C4-2B (cell line): ENCODE measurements around the gene ZNF506.
"Not testable (repeated sequence)": the region's sequence is repeated elsewhere in the genome, so short reads cannot be mapped to it uniquely, and the experiment has no call there.

Source experiments
- ZFX ChIP-seq: fragments of 450-650 bp; IDR thresholded peaks from 2 replicates; pipeline ENCODE4 v1.6.1; 2017
- TF ChIP-seq, protein P1 (sequence below): fragments of 450-650 bp; conservative IDR thresholded peaks from 2 replicates; pipeline ENCODE4 v1.5.1; 2017; ENCODE audit warnings: mild to moderate bottlenecking

DNA sequence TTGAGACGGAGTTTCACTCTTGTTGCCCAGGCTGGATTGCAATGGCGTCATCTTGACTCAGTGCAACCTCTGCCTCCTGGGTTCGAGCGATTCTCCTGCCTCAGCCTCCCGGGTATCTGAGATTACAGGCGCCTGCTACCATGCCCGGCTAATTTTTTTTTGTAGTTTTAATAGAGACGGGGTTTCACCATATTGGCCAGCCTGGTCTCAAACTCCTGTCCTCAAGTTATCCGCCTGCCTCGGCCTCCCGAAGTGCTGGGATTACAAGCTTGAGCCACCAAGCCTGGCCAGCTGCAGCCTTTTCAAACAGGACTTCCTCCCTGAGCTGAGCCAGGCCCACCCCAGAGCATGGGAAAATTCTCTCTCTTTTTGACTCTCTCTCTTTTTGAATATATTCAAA, 426 bp upstream of the ZNF506 start:
- TF ChIP-seq, protein P1, sequence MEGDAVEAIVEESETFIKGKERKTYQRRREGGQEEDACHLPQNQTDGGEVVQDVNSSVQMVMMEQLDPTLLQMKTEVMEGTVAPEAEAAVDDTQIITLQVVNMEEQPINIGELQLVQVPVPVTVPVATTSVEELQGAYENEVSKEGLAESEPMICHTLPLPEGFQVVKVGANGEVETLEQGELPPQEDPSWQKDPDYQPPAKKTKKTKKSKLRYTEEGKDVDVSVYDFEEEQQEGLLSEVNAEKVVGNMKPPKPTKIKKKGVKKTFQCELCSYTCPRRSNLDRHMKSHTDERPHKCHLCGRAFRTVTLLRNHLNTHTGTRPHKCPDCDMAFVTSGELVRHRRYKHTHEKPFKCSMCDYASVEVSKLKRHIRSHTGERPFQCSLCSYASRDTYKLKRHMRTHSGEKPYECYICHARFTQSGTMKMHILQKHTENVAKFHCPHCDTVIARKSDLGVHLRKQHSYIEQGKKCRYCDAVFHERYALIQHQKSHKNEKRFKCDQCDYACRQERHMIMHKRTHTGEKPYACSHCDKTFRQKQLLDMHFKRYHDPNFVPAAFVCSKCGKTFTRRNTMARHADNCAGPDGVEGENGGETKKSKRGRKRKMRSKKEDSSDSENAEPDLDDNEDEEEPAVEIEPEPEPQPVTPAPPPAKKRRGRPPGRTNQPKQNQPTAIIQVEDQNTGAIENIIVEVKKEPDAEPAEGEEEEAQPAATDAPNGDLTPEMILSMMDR = not testable (repeated sequence)
- not testable (repeated sequence) for TF ChIP-seq ZFX
